Loucy (cell line): Measurements from ENCODE around the gene LMOD1.

Experiments used
- CTCF ChIP-seq: fragments of 200-600 bp; sonication (generic); conservative IDR thresholded peaks from 2 replicates; pipeline ENCODE4 v1.5.1; 2014; ENCODE audit warnings: mild to moderate bottlenecking, antibody characterized with exemption, low read length
- EZH2phosphoT487 ChIP-seq: fragments of 200-600 bp; IDR thresholded peaks from 2 replicates; pipeline ENCODE4 v1.6.1; 2018; ENCODE audit warnings: antibody characterized with exemption, mild to moderate bottlenecking, moderate library complexity, borderline replicate concordance

GRCh38 chr1:201938440-201939035, 7.8 kb downstream of the LMOD1 start:
- TF ChIP-seq CTCF (no peak), EZH2phosphoT487 (no peak)
